NCI-H1105 (cell line): ENCODE data around the gene IL31.
"Not testable (repeated sequence)": the region's sequence is repeated elsewhere in the genome, so short reads cannot be mapped to it uniquely, and the experiment has no call there.

Source experiments
- DNase-seq: peaks from one replicate; lab custom pipeline; 2025; lab: John Stamatoyannopoulos, UW

The IL31 gene

GRCh38 chr12:122192441-122192840, 18.4 kb upstream of the IL31 start:
- DNase-seq: no peak

GRCh38 chr12:122190842-122191668, 17.0 kb upstream of the IL31 start:
- no peak for DNase-seq

GRCh38 chr12:122189626-122190475, 15.8 kb upstream of the IL31 start:
- DNase-seq: no peak

GRCh38 chr12:122187466-122187865, 13.4 kb upstream of the IL31 start:
- no peak for DNase-seq

GRCh38 chr12:122185494-122186082, 11.6 kb upstream of the IL31 start:
- no peak for DNase-seq

- DNase-seq: no peak
Measured at GRCh38 chr12:122185079-122185478, 11.1 kb upstream of the IL31 start.

- no peak for DNase-seq
Measured at GRCh38 chr12:122184517-122184916, 10.5 kb upstream of the IL31 start.

GRCh38 chr12:122183588-122183940, 9.5 kb upstream of the IL31 start:
- DNase-seq: no peak

GRCh38 chr12:122182887-122183587, 9.0 kb upstream of the IL31 start, which contains the start of gene LRRC43:
Gene LRRC43 (plus strand): TSS chr12:122183123. CDS start chr12:122183145, 22 bp downstream.
- DNase-seq: no peak

- not testable (repeated sequence) for DNase-seq
Measured at GRCh38 chr12:122176473-122176872, 2.5 kb upstream of the IL31 start.

GRCh38 chr12:122172262-122172939, 1.6 kb downstream of the IL31 start:
- DNase-seq: no peak

GRCh38 chr12:122171399-122171798, 2.6 kb downstream of the IL31 start:
- DNase-seq: no peak

GRCh38 chr12:122168492-122168891, 5.5 kb downstream of the IL31 start:
- no peak for DNase-seq

- DNase-seq: no peak
Measured at GRCh38 chr12:122167356-122167925, 6.6 kb downstream of the IL31 start.

GRCh38 chr12:122166422-122167349, 7.3 kb downstream of the IL31 start:
- DNase-seq: no peak

GRCh38 chr12:122162976-122163375, 11.0 kb downstream of the IL31 start:
- DNase-seq: no peak

GRCh38 chr12:122161682-122162081, 12.3 kb downstream of the IL31 start:
- DNase-seq: no peak

GRCh38 chr12:122160761-122161160, 13.3 kb downstream of the IL31 start:
- no peak for DNase-seq

- no peak for DNase-seq
Measured at GRCh38 chr12:122159882-122160281, 14.1 kb downstream of the IL31 start.

- DNase-seq: no peak
Measured at GRCh38 chr12:122158700-122159285, 15.2 kb downstream of the IL31 start.
